Liver (tissue), 9 donors: Measurements from ENCODE around the gene HEATR3. TPM values are rescaled to one million over a fixed set of nuclear protein-coding genes. Genes with fewer than 3 reads are reported as not detected.

Source experiments
- DNase-seq: peaks from one replicate; pipeline ENCODE4 v3.0.0-alpha.2; 2017; ENCODE audit warnings: low spot score
- H3K27ac ChIP-seq, 2 donors: one replicate each; pipeline ENCODE4 v1.7.0; 2013; ENCODE audit warnings: inconsistent platforms in 2 of 2, low read length in 2 of 2, control low read depth in 1 of 2, low read depth in 1 of 2, mild to moderate bottlenecking in 1 of 2
- H3K27me3 ChIP-seq, 4 donors: one replicate each; pipeline versions ENCODE4 v1.6.1 to v1.7.0; 2013; ENCODE audit warnings: low read length in 3 of 4, inconsistent platforms in 1 of 4, mild to moderate bottlenecking in 1 of 4, moderate library complexity in 1 of 4; ENCODE audit not compliant: control insufficient read depth in 4 of 4, insufficient read depth in 4 of 4
- H3K36me3 ChIP-seq, 4 donors: one replicate each; pipeline versions ENCODE4 v1.6.1 to v1.7.0; 2013; ENCODE audit warnings: low read length in 3 of 4, mild to moderate bottlenecking in 3 of 4, low read depth in 1 of 4, moderate library complexity in 1 of 4; ENCODE audit not compliant: control insufficient read depth in 4 of 4, insufficient read depth in 3 of 4
- H3K4me1 ChIP-seq, 4 donors: one replicate each; pipeline versions ENCODE4 v1.6.1 to v1.7.0; 2013; ENCODE audit warnings: low read length in 3 of 4, mild to moderate bottlenecking in 3 of 4, moderate library complexity in 1 of 4; ENCODE audit not compliant: control insufficient read depth in 4 of 4, insufficient read depth in 4 of 4
- H3K4me3 ChIP-seq, 3 donors: one replicate each; pipeline versions ENCODE4 v1.6.1 to v1.7.0; 2013; ENCODE audit warnings: low read length in 3 of 3, control low read depth in 1 of 3, low read depth in 1 of 3, mild to moderate bottlenecking in 1 of 3
- H3K9ac ChIP-seq, 2 donors: one replicate each; pipeline ENCODE4 v1.7.0; 2013; ENCODE audit warnings: low read length in 2 of 2, mild to moderate bottlenecking in 2 of 2, moderate library complexity in 2 of 2, control low read depth in 1 of 2, low read depth in 1 of 2
- H3K9me3 ChIP-seq, 4 donors: one replicate each; pipeline versions ENCODE4 v1.6.1 to v1.7.0; 2013; ENCODE audit warnings: low read length in 3 of 4; ENCODE audit not compliant: control insufficient read depth in 4 of 4
- ATF3 ChIP-seq: IDR thresholded peaks from 2 replicates; pipeline ENCODE4 v1.6.1; 2016; ENCODE audit warnings: antibody characterized with exemption
- CTCF ChIP-seq: fragments of 150-350 bp; IDR thresholded peaks from 2 replicates; pipeline ENCODE4 v1.5.1; 2017; ENCODE audit warnings: improper control_type of control experiment, low read depth, low read length; ENCODE audit not compliant: missing input control
- EGR1 ChIP-seq, 2 donors: IDR thresholded peaks; 2 replicates each; pipeline ENCODE4 v1.6.1; 2016 to 2018; ENCODE audit warnings: antibody characterized with exemption in 2 of 2, low read depth in 2 of 2
- FOXA1 ChIP-seq: IDR thresholded peaks from 2 replicates; pipeline ENCODE4 v1.6.1; 2016; ENCODE audit warnings: antibody characterized with exemption
- FOXA2 ChIP-seq: IDR thresholded peaks from 2 replicates; pipeline ENCODE4 v1.6.1; 2016; ENCODE audit warnings: antibody characterized with exemption
- GABPA ChIP-seq, 2 donors: IDR thresholded peaks in 1 of 2; conservative IDR thresholded peaks in 1 of 2; 2 replicates each; pipeline ENCODE4 v1.6.1; 2016; ENCODE audit warnings: antibody characterized with exemption in 2 of 2, mild to moderate bottlenecking in 1 of 2, moderate library complexity in 1 of 2
- HNF4A ChIP-seq, 2 donors: conservative IDR thresholded peaks; 2 replicates each; pipeline ENCODE4 v1.6.1; 2016; ENCODE audit warnings: antibody characterized with exemption in 2 of 2, mild to moderate bottlenecking in 2 of 2
- HNF4G ChIP-seq: IDR thresholded peaks from 2 replicates; pipeline ENCODE4 v1.6.1; 2016; ENCODE audit warnings: antibody characterized with exemption
- JUND ChIP-seq, 2 donors: IDR thresholded peaks; 2 replicates each; pipeline ENCODE4 v1.6.1; 2016; ENCODE audit warnings: antibody characterized with exemption in 2 of 2
- MAX ChIP-seq: IDR thresholded peaks from 2 replicates; pipeline ENCODE4 v1.6.1; 2016; ENCODE audit warnings: antibody characterized with exemption
- NR2F2 ChIP-seq: IDR thresholded peaks from 2 replicates; pipeline ENCODE4 v1.6.1; 2016; ENCODE audit warnings: antibody characterized with exemption
- RAD21 ChIP-seq, 2 donors: IDR thresholded peaks; 2 replicates each; pipeline ENCODE4 v1.6.1; 2016; ENCODE audit warnings: antibody characterized with exemption in 2 of 2, mild to moderate bottlenecking in 2 of 2
- REST ChIP-seq: IDR thresholded peaks from 2 replicates; pipeline ENCODE4 v1.6.1; 2016; ENCODE audit warnings: antibody characterized with exemption, mild to moderate bottlenecking
- RXRA ChIP-seq, 2 donors: IDR thresholded peaks; 2 replicates each; pipeline ENCODE4 v1.6.1; 2017 to 2018; ENCODE audit warnings: antibody characterized with exemption in 2 of 2, mild to moderate bottlenecking in 1 of 2
- SP1 ChIP-seq: IDR thresholded peaks from 2 replicates; pipeline ENCODE4 v1.6.1; 2018; ENCODE audit warnings: antibody characterized with exemption, mild to moderate bottlenecking
- TAF1 ChIP-seq: conservative IDR thresholded peaks from 2 replicates; pipeline ENCODE4 v1.6.1; 2016; ENCODE audit warnings: antibody characterized with exemption, mild to moderate bottlenecking
- YY1 ChIP-seq: IDR thresholded peaks from 2 replicates; pipeline ENCODE4 v1.6.1; 2016; ENCODE audit warnings: antibody characterized with exemption, mild to moderate bottlenecking
- ZBTB33 ChIP-seq: IDR thresholded peaks from 2 replicates; pipeline ENCODE4 v1.6.1; 2016; ENCODE audit warnings: antibody characterized with exemption
- WGBS: extraction: QIAGEN DNeasy Blood & Tissue Kit; methylation state at CpG from one replicate; pipeline ENCODE4 v1.1.7; 2013; 5-methylcytosine and 5-hydroxymethylcytosine counted together
- polyA plus RNA-seq, 2 donors: library from polyadenylated mRNA; stranded (reverse) in 1 of 2; unstranded in 1 of 2; fragments of 200-250 nt in 1 of 2; fragments of >200 nt in 1 of 2; fragmentation: Nextera tagmentation in 1 of 2; extraction: Ambion mirVana in 1 of 2; gene quantifications; one replicate each; pipeline versions ENCODE4 v1.2.1 to v1.2.3, GENCODE V29; 2013 to 2015
- total RNA-seq, 2 donors: library from RNA; depleted of rRNA; stranded (reverse); fragments of >200 nt; gene quantifications; one replicate each; pipeline ENCODE4 v1.2.3, GENCODE V29; 2014
- donor health status: healthy.
- donor health status: healthy.
- donor health status: healthy.
- donor health status: healthy.
- donor health status: healthy.

Gene HEATR3
- total and polyA plus RNA-seq, 4 donors, result 3.8 to 24.3 (median 9.7) TPM

- Histone ChIP-seq H3K9me3 (no peaks in the 10 kb centered on the region), H3K27ac (no peak overlapping the region), H3K9ac (no peak overlapping the region), H3K4me3 (no peak overlapping the region), H3K36me3 (no peaks in the 10 kb centered on the region), H3K4me1 (no peaks in the 10 kb centered on the region), H3K27me3 (no peaks in the 10 kb centered on the region)
- TF ChIP-seq CTCF (no peak), YY1 (no peak), HNF4A (conservative IDR thresholded peaks at IDR 0.05) (no peak), SP1 (no peak), FOXA1 (no peak)
- 34% methylated on average over 2 of the region's 2 CpGs for WGBS
- DNase-seq, result no peak
These were observed 67.4 kb downstream of the HEATR3 start for GRCh38 chr16:50133214-50133613.

- Histone ChIP-seq H3K36me3 (no peaks in the 10 kb centered on the region), H3K4me1 (no peaks in the 10 kb centered on the region), H3K9ac (no peak overlapping the region), H3K4me3 (no peak overlapping the region), H3K27ac (no peak overlapping the region), H3K27me3 (no peaks in the 10 kb centered on the region), H3K9me3 (no peaks in the 10 kb centered on the region)
- TF ChIP-seq SP1, result no peak
- no peak for TF ChIP-seq YY1
- no peak for TF ChIP-seq RXRA (IDR thresholded peaks at IDR 0.05)
- TF ChIP-seq FOXA2, result no peak
- no peak for TF ChIP-seq MAX
- peak; percentile 25 to 33 for TF ChIP-seq RAD21 (IDR thresholded peaks at IDR 0.05)
- no peak for DNase-seq
These were observed 70.6 kb downstream of the HEATR3 start for GRCh38 chr16:50136399-50136798.

GRCh38 chr16:50137268-50137667 lies 71.5 kb downstream of the HEATR3 start:
- no peak overlapping the region for H3K27ac ChIP-seq
- H3K9ac ChIP-seq, result no peak overlapping the region
- no peaks in the 10 kb centered on the region for H3K4me1 ChIP-seq
- no peak overlapping the region for H3K4me3 ChIP-seq
- 98% methylated on average over 3 of the region's 3 CpGs for WGBS
- TF ChIP-seq MAX (no peak), HNF4G (no peak), CTCF (no peak), YY1 (no peak), JUND (IDR thresholded peaks at IDR 0.05) (no peak), NR2F2 (no peak), FOXA2 (no peak), FOXA1 (no peak), RXRA (IDR thresholded peaks at IDR 0.05) (no peak), EGR1 (IDR thresholded peaks at IDR 0.05; ENCODE audit: low read depth in 2 of 2) (no peak), HNF4A (conservative IDR thresholded peaks at IDR 0.05) (no peak), ATF3 (no peak), TAF1 (no peak), RAD21 (IDR thresholded peaks at IDR 0.05) (no peak), REST (no peak), GABPA (IDR thresholded peaks at IDR 0.05 in 1 of 2, conservative IDR thresholded peaks at IDR 0.05 in 1 of 2) (no peak), SP1 (no peak), ZBTB33 (no peak)
- no peaks in the 10 kb centered on the region for H3K36me3 ChIP-seq
- no peaks in the 10 kb centered on the region for H3K9me3 ChIP-seq
- H3K27me3 ChIP-seq, result no peaks in the 10 kb centered on the region
- no peak for DNase-seq
